GM19328 (cell line): Measurements from ENCODE around the gene PDE8B.

Experiments
- ATAC-seq: cut with Tn5 transposase; IDR thresholded peaks from one replicate; pipeline ENCODE4 v1.9.1; 2021; ENCODE audit warnings: mild to moderate bottlenecking, moderate library complexity; ENCODE audit not compliant: unreplicated experiment

PDE8B gene

GRCh38 chr5:77229887-77230286 is 19.4 kb downstream of the PDE8B start:
- no peak for ATAC-seq

- ATAC-seq, result no peak
These were observed 20.4 kb downstream of the PDE8B start for GRCh38 chr5:77230727-77231470.

- ATAC-seq, result no peak
These were observed 21.1 kb downstream of the PDE8B start for GRCh38 chr5:77231471-77232138.

GRCh38 chr5:77232574-77233358 is 22.3 kb downstream of the PDE8B start:
- ATAC-seq, result no peak

- no peak for ATAC-seq
These were observed 25.6 kb downstream of the PDE8B start for GRCh38 chr5:77235846-77236721.

- ATAC-seq, result no peak
These were observed 28.8 kb downstream of the PDE8B start for GRCh38 chr5:77239126-77239741.

- no peak for ATAC-seq
These were observed 31.0 kb downstream of the PDE8B start for GRCh38 chr5:77241444-77241843.

GRCh38 chr5:77249475-77249874 is 39.0 kb downstream of the PDE8B start:
- ATAC-seq, result no peak

- no peak for ATAC-seq
These were observed 39.5 kb downstream of the PDE8B start for GRCh38 chr5:77250021-77250420.

- ATAC-seq, result no peak
These were observed 41.4 kb downstream of the PDE8B start for GRCh38 chr5:77251921-77252320.

GRCh38 chr5:77255617-77256016 is 45.1 kb downstream of the PDE8B start:
- no peak for ATAC-seq

GRCh38 chr5:77256406-77256805 is 45.9 kb downstream of the PDE8B start:
- ATAC-seq, result no peak

GRCh38 chr5:77258652-77259051 is 48.2 kb downstream of the PDE8B start:
- no peak for ATAC-seq

- no peak for ATAC-seq
These were observed 49.0 kb downstream of the PDE8B start for GRCh38 chr5:77259476-77259875.

GRCh38 chr5:77262697-77263096 is 52.2 kb downstream of the PDE8B start:
- no peak for ATAC-seq

- no peak for ATAC-seq
These were observed 55.8 kb downstream of the PDE8B start for GRCh38 chr5:77266291-77266690.

GRCh38 chr5:77267496-77267895 is 57.0 kb downstream of the PDE8B start:
- no peak for ATAC-seq

- no peak for ATAC-seq
These were observed 61.7 kb downstream of the PDE8B start for GRCh38 chr5:77272206-77272605.

- no peak for ATAC-seq
These were observed 67.3 kb downstream of the PDE8B start for GRCh38 chr5:77277759-77278158.

- no peak for ATAC-seq
These were observed 69.6 kb downstream of the PDE8B start for GRCh38 chr5:77280036-77280435.
